OCI-LY1 (cell line): Measurements from ENCODE around the gene BATF.

ENCODE experiments used
- H2AFZ ChIP-seq: fragments of 200-600 bp; sonication (generic), shearing (Covaris generic); 2 replicates; pipeline ENCODE4 v1.6.0; 2014; ENCODE audit warnings: antibody characterized with exemption, mild to moderate bottlenecking, low read length
- H3F3A ChIP-seq: fragments of 200-600 bp; sonication (generic), shearing (Covaris generic); 2 replicates; pipeline ENCODE4 v1.6.0; 2014; ENCODE audit warnings: mild to moderate bottlenecking, antibody characterized with exemption, low read length, moderate library complexity; ENCODE audit not compliant: insufficient read depth
- H3K27ac ChIP-seq: fragments of 200-600 bp; sonication (generic); 2 replicates; pipeline ENCODE4 v1.5.1; 2014; ENCODE audit warnings: low read length, mixed run types, mild to moderate bottlenecking, low read depth; ENCODE audit not compliant: poor library complexity, severe bottlenecking
- H3K27me3 ChIP-seq: fragments of 200-600 bp; sonication (generic); 2 replicates; pipeline ENCODE4 v1.6.0; 2014; ENCODE audit warnings: antibody characterized with exemption, mild to moderate bottlenecking, low read length, moderate library complexity; ENCODE audit not compliant: insufficient read depth
- H3K36me3 ChIP-seq: fragments of 200-600 bp; sonication (generic); 2 replicates; pipeline ENCODE4 v1.6.1; 2014; ENCODE audit warnings: mild to moderate bottlenecking, antibody characterized with exemption, low read length, moderate library complexity, mixed read lengths; ENCODE audit not compliant: insufficient read depth
- H3K4me1 ChIP-seq: fragments of 200-600 bp; sonication (generic); 2 replicates; pipeline ENCODE4 v1.5.1; 2014; ENCODE audit warnings: mild to moderate bottlenecking, low read length, moderate library complexity; ENCODE audit not compliant: insufficient read depth, severe bottlenecking
- H3K4me2 ChIP-seq: fragments of 200-600 bp; sonication (generic), shearing (Covaris generic); 2 replicates; pipeline ENCODE4 v1.6.1; 2014; ENCODE audit warnings: low read length
- H3K4me3 ChIP-seq: fragments of 200-600 bp; sonication (generic); 2 replicates; pipeline ENCODE4 v1.5.1; 2014; ENCODE audit warnings: low read length, low read depth, mild to moderate bottlenecking, mixed read lengths; ENCODE audit not compliant: poor library complexity, severe bottlenecking
- H3K79me2 ChIP-seq: fragments of 200-600 bp; shearing (Covaris generic); 2 replicates; pipeline ENCODE4 v1.6.1; 2016; ENCODE audit warnings: mixed run types, low read length, mixed read lengths; ENCODE audit not compliant: insufficient read depth
- H3K9ac ChIP-seq: fragments of 200-600 bp; sonication (generic), shearing (Covaris generic); 2 replicates; pipeline ENCODE4 v1.6.1; 2014; ENCODE audit warnings: mild to moderate bottlenecking, low read length, mixed read lengths
- H3K9me2 ChIP-seq: fragments of 200-600 bp; sonication (generic), shearing (Covaris generic); 2 replicates; pipeline ENCODE4 v1.6.1; 2014; ENCODE audit warnings: low read depth, mild to moderate bottlenecking, low read length, mixed read lengths
- H3K9me3 ChIP-seq: fragments of 200-600 bp; shearing (Covaris generic); 2 replicates; pipeline ENCODE4 v1.6.1; 2014; ENCODE audit warnings: low read length, mixed read lengths
- H4K20me1 ChIP-seq: fragments of 200-600 bp; sonication (generic), shearing (Covaris generic); 2 replicates; pipeline ENCODE4 v1.6.0; 2016; ENCODE audit warnings: mild to moderate bottlenecking, low read length; ENCODE audit not compliant: insufficient read depth
- EZH2 ChIP-seq: fragments of 200-600 bp; sonication (generic), shearing (Covaris generic); IDR thresholded peaks from 2 replicates; pipeline ENCODE4 v1.8.0; 2017; ENCODE audit warnings: borderline replicate concordance, mixed run types, mild to moderate bottlenecking, antibody characterized with exemption, low read length, moderate library complexity, mixed read lengths
- TF ChIP-seq, protein P1 (sequence below): fragments of 200-600 bp; sonication (generic), shearing (Covaris generic); IDR thresholded peaks from 2 replicates; pipeline ENCODE4 v1.5.1; 2017; ENCODE audit warnings: mild to moderate bottlenecking, antibody characterized with exemption, low read length, moderate library complexity, mixed read lengths

BATF gene

DNA sequence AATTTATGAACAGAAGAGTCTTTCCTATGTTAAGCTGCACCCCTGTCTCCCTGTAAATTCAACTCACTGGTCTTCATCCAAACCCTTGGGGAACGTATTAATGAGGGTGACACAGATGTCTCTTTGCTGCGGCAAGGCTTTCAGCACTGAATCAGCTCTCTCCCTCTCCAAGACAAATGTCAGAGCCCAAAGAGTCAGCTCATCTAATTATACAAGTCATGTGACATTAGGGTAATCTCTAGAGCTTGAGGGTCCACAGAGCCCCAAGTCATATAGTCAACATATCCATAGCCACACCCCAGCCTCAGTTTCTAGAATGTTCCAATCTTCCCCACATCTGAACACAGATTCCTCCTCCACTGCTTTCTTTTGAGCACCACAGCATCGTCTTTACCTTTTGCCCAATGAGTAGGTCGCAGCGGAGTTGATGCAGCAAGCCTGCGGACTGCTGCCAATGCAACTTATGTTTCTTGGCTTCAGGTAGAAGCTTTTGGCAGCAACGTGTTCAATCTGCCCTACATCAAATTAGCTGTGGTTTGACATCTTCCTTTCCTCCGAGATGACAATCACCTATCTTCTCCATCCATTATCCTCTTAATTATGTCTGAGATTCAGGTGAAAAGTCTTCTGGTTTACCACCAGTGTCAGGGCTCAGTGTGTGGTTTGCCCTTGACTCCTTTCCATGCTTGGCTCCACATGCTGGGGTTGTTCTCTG, 5.3 kb downstream of the BATF start:
- Histone ChIP-seq H3K27me3 (no peaks in the 10 kb centered on the region; the same call in 1 of the 2 replicates), H3K79me2 (no peaks in the 10 kb centered on the region)

DNA sequence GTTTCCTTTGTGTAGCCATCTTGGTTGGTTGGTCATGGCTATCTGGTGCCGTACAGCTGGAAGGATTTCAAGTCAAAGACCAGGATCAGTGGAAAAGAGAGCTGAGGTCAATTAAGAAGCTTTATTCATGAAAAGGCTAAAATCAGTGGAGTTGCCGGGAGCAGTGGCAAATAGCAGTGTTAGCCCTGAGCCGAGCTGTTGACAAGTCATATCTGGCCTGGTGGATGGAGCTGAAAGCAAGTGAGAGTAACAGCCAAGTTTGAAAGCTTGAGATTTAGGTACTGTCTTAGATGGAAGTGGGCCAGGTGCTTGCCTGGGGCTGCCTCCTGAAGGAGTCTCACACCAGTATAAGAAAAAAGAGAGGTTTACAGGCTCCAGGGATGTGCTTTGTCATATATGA, 9.0 kb downstream of the BATF start:
- Histone ChIP-seq H3K79me2 (no peaks in the 10 kb centered on the region), H3K9me3 (no peaks in the 10 kb centered on the region), H3K4me1 (no peaks in the 10 kb centered on the region), H4K20me1 (no peaks in the 10 kb centered on the region), H3K9ac (no peak overlapping the region), H3K27ac (no peak overlapping the region), H3K4me3 (no peak overlapping the region), H3F3A (no peaks in the 10 kb centered on the region), H3K27me3 (no peaks in the 10 kb centered on the region), H2AFZ (no peak overlapping the region), H3K9me2 (no peaks in the 10 kb centered on the region), H3K4me2 (no peak overlapping the region), H3K36me3 (no peaks in the 10 kb centered on the region)
- TF ChIP-seq, protein P1, sequence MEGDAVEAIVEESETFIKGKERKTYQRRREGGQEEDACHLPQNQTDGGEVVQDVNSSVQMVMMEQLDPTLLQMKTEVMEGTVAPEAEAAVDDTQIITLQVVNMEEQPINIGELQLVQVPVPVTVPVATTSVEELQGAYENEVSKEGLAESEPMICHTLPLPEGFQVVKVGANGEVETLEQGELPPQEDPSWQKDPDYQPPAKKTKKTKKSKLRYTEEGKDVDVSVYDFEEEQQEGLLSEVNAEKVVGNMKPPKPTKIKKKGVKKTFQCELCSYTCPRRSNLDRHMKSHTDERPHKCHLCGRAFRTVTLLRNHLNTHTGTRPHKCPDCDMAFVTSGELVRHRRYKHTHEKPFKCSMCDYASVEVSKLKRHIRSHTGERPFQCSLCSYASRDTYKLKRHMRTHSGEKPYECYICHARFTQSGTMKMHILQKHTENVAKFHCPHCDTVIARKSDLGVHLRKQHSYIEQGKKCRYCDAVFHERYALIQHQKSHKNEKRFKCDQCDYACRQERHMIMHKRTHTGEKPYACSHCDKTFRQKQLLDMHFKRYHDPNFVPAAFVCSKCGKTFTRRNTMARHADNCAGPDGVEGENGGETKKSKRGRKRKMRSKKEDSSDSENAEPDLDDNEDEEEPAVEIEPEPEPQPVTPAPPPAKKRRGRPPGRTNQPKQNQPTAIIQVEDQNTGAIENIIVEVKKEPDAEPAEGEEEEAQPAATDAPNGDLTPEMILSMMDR, result no peak
- TF ChIP-seq EZH2, result no peak

More for the DNA sequence above, 5.3 kb downstream of the BATF start:
- H3K9me3 ChIP-seq, result no peaks in the 10 kb centered on the region
- H3K4me2 ChIP-seq, result no peak overlapping the region
- H2AFZ ChIP-seq, result no peak overlapping the region
- H3K4me1 ChIP-seq, result peaks cover 3% of the 10 kb centered on the region
- H3K4me3 ChIP-seq, result no peak overlapping the region
- no peaks in the 10 kb centered on the region for H3F3A ChIP-seq
- no peak overlapping the region for H3K9ac ChIP-seq
- H4K20me1 ChIP-seq, result no peaks in the 10 kb centered on the region
- no peaks in the 10 kb centered on the region for H3K36me3 ChIP-seq
- no peak overlapping the region for H3K27ac ChIP-seq
- TF ChIP-seq EZH2, result no peak
- TF ChIP-seq, protein P1, result no peak
- H3K9me2 ChIP-seq, result no peaks in the 10 kb centered on the region

DNA sequence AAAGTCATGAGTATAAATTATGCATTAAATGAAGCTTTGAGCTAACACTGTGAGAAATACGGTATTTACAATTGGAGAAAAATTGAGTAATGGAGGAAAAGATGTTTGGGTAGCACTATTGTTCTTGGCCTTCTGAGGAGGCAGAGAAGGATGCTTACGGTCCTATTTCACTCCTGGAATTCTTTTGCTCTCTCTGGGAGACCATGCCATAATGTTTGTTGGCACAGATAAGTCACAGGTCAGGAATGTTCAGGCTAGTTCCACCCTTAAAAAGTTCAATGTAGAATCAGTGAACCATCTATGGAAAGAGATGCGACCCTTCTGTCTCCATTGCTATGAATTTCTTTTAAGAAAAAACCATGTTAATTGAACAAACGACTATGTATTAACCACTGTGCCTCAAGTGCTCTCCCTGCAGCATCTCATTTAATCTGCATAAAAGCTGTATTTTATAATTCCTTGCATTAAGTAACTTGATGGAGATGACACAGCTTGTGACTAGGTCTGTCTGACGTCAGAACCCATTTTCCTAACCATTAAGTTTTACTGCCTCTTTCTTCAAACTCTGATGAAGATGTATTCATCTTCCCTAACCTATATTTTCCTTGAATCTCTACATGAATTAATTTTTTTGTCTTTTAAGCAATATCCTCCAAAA, 9.5 kb downstream of the BATF start:
- no peak overlapping the region for H3K27ac ChIP-seq
- H3K4me2 ChIP-seq, result no peak overlapping the region
- TF ChIP-seq EZH2, result no peak
- TF ChIP-seq, protein P1, result no peak
- no peak overlapping the region for H2AFZ ChIP-seq
- H3K79me2 ChIP-seq, result no peaks in the 10 kb centered on the region
- no peak overlapping the region for H3K4me3 ChIP-seq
- no peaks in the 10 kb centered on the region for H3K9me3 ChIP-seq
- no peak overlapping the region for H3K9ac ChIP-seq
- no peaks in the 10 kb centered on the region for H4K20me1 ChIP-seq
- H3K4me1 ChIP-seq, result no peaks in the 10 kb centered on the region
- H3K36me3 ChIP-seq, result no peaks in the 10 kb centered on the region
- H3K9me2 ChIP-seq, result no peaks in the 10 kb centered on the region
- H3F3A ChIP-seq, result no peaks in the 10 kb centered on the region
- no peaks in the 10 kb centered on the region for H3K27me3 ChIP-seq
